ENCODE measurements around the gene OR8D1.

DNA sequence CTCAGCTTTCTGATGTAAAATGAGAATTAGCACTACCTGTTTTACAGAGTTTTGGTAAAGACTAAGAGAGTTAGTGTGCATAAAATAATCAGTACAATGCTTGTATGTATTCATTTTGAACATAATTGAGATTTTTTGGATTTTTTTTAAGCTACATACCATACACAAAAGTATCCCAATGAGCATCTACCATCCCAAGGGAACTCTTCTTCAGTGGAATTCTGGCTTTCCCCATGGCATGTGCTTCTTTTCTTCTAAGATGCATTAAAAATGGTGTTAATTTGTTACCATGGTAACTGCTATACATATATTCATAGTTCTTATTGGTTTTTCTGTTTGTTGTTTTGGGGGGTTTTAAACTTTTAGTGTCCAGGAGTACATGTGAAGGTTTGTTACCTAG lies 17.7 kb downstream of the OR8D1 start:
- no peak for TF ChIP-seq POLR2AphosphoS5 (IDR thresholded peaks at IDR 0.05; ENCODE audit: insufficient read depth in 1 of 2, low read depth in 1 of 2)
- TF ChIP-seq, protein P1, sequence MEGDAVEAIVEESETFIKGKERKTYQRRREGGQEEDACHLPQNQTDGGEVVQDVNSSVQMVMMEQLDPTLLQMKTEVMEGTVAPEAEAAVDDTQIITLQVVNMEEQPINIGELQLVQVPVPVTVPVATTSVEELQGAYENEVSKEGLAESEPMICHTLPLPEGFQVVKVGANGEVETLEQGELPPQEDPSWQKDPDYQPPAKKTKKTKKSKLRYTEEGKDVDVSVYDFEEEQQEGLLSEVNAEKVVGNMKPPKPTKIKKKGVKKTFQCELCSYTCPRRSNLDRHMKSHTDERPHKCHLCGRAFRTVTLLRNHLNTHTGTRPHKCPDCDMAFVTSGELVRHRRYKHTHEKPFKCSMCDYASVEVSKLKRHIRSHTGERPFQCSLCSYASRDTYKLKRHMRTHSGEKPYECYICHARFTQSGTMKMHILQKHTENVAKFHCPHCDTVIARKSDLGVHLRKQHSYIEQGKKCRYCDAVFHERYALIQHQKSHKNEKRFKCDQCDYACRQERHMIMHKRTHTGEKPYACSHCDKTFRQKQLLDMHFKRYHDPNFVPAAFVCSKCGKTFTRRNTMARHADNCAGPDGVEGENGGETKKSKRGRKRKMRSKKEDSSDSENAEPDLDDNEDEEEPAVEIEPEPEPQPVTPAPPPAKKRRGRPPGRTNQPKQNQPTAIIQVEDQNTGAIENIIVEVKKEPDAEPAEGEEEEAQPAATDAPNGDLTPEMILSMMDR (IDR thresholded peaks at IDR 0.05): no peak

Measured in vagina (tissue), 2 donors.